GM12873 (cell line): ENCODE data around the gene KCNN3.

Experiments used
- CTCF ChIP-seq: IDR thresholded peaks from 2 replicates; pipeline ENCODE4 v1.5.1; 2012; ENCODE audit warnings: low read depth, mild to moderate bottlenecking, moderate library complexity, low read length, control low read depth; ENCODE audit not compliant: insufficient read depth; ENCODE audit errors: missing control alignments

KCNN3 gene

GRCh38 chr1:154869351-154870114 lies 548 bp downstream of the KCNN3 start:
- no peak for TF ChIP-seq CTCF

- no peak for TF ChIP-seq CTCF
Measured at GRCh38 chr1:154867841-154868605, 2.1 kb downstream of the KCNN3 start.

- no peak for TF ChIP-seq CTCF
Measured at GRCh38 chr1:154867064-154867825, 2.8 kb downstream of the KCNN3 start.

- no peak for TF ChIP-seq CTCF
Measured at GRCh38 chr1:154866257-154867063, 3.6 kb downstream of the KCNN3 start.

- TF ChIP-seq CTCF, result no peak
Measured at GRCh38 chr1:154865442-154866256, 4.4 kb downstream of the KCNN3 start.

GRCh38 chr1:154864189-154864975 lies 5.7 kb downstream of the KCNN3 start:
- no peak for TF ChIP-seq CTCF
